Lower lobe of right lung (tissue), 2 donors: ENCODE results near the gene BIN1. TPM values are rescaled to one million over a fixed set of nuclear protein-coding genes. Genes with fewer than 3 reads are reported as not detected.

Experiments
- ATAC-seq, 2 donors: fragments of 200-7000 bp; cut with Tn5 transposase; one replicate each; pipeline ENCODE4 v1.9.1; 2020 to 2022; ENCODE audit warnings: mild to moderate bottlenecking in 2 of 2, moderate library complexity in 2 of 2
- DNase-seq: peaks from one replicate; pipeline ENCODE4 v3.0.0-alpha.2; 2020
- H3K27ac ChIP-seq: fragments of 200-600 bp; one replicate; pipeline ENCODE4 v1.8.0; 2022
- H3K27me3 ChIP-seq: fragments of 200-600 bp; one replicate; pipeline ENCODE4 v1.8.0; 2022; ENCODE audit warnings: low read depth
- H3K36me3 ChIP-seq: fragments of 200-600 bp; one replicate; pipeline ENCODE4 v1.8.0; 2022; ENCODE audit warnings: mild to moderate bottlenecking
- H3K4me1 ChIP-seq: fragments of 200-600 bp; one replicate; pipeline ENCODE4 v1.8.0; 2022
- H3K4me3 ChIP-seq: fragments of 200-600 bp; one replicate; pipeline ENCODE4 v1.8.0; 2022; ENCODE audit warnings: mild to moderate bottlenecking
- H3K9me3 ChIP-seq: fragments of 200-600 bp; one replicate; pipeline ENCODE4 v1.8.0; 2022
- intact Hi-C: fragments of 100-400 bp; cut with DNase I; formaldehyde crosslinking; loops from one replicate; pipeline ENCODE4 v1.11.0; 2022
- total RNA-seq: library from RNA; stranded (reverse); fragmentation: NEBNext Ultra II Directional; extraction: Animal tissue kit (Norgen Biotek cat#: 25700); gene quantifications from one replicate; pipeline ENCODE4 v1.2.1, GENCODE V29; 2021
- TF ChIP-seq, protein P1 (sequence below): fragments of 200-600 bp; IDR thresholded peaks from one replicate; pipeline ENCODE4 v1.8.0; 2022; ENCODE audit warnings: antibody characterized with exemption, mild to moderate bottlenecking
- donor health status: DM: no; HTN: yes; CAD: no; lungs with severe emphysema.

Gene BIN1
- total RNA-seq, 1 donor from 2014 or later: 33.9 TPM

DNA sequence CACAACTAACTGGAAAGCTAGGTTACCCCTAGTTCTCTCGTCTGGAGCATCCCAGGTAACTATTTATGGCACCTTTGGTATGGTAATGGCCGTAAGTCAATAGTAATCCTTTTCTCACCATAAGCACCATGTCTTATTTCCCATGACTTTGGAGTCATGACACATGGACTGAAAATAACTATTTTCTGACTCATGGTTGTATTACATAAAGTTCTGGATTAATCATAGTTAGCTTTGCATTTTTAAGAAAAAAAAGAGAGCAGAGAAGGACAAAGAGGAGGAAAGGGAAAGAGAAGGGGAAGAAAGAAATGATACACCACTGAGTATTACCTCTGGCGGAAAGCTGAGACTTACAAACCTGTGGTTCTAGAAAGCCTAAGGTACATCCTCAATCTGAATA is 99.3 kb downstream of the BIN1 start:
- intact Hi-C loops: no loop called here
- no peaks in the 10 kb centered on the region for H3K36me3 ChIP-seq
- no peaks in the 10 kb centered on the region for H3K9me3 ChIP-seq
- TF ChIP-seq, protein P1, sequence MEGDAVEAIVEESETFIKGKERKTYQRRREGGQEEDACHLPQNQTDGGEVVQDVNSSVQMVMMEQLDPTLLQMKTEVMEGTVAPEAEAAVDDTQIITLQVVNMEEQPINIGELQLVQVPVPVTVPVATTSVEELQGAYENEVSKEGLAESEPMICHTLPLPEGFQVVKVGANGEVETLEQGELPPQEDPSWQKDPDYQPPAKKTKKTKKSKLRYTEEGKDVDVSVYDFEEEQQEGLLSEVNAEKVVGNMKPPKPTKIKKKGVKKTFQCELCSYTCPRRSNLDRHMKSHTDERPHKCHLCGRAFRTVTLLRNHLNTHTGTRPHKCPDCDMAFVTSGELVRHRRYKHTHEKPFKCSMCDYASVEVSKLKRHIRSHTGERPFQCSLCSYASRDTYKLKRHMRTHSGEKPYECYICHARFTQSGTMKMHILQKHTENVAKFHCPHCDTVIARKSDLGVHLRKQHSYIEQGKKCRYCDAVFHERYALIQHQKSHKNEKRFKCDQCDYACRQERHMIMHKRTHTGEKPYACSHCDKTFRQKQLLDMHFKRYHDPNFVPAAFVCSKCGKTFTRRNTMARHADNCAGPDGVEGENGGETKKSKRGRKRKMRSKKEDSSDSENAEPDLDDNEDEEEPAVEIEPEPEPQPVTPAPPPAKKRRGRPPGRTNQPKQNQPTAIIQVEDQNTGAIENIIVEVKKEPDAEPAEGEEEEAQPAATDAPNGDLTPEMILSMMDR: no peak
- no peaks in the 10 kb centered on the region for H3K4me1 ChIP-seq
- ATAC-seq (no peak), DNase-seq (no peak)
- no peaks in the 10 kb centered on the region for H3K27me3 ChIP-seq
- H3K27ac ChIP-seq: no peak overlapping the region
- no peak overlapping the region for H3K4me3 ChIP-seq

- intact Hi-C loops: no loop called here
- no peak for ATAC-seq
These were observed 100.0 kb downstream of the BIN1 start for GRCh38 chr2:127006962-127007361.

GRCh38 chr2:127004893-127005600 is 101.9 kb downstream of the BIN1 start:
- TF ChIP-seq, protein P1: no peak
- H3K27me3 ChIP-seq: no peaks in the 10 kb centered on the region
- ATAC-seq (no peak), DNase-seq (no peak)
- no peak overlapping the region for H3K27ac ChIP-seq
- no peaks in the 10 kb centered on the region for H3K36me3 ChIP-seq
- H3K4me1 ChIP-seq: no peaks in the 10 kb centered on the region
- intact Hi-C loops: no loop called here
- H3K9me3 ChIP-seq: no peaks in the 10 kb centered on the region
- no peak overlapping the region for H3K4me3 ChIP-seq

More at GRCh38 chr2:127006962-127007361, 100.0 kb downstream of the BIN1 start:
- Histone ChIP-seq H3K27me3 (no peaks in the 10 kb centered on the region), H3K4me3 (no peak overlapping the region), H3K9me3 (no peaks in the 10 kb centered on the region), H3K27ac (no peak overlapping the region), H3K4me1 (no peaks in the 10 kb centered on the region), H3K36me3 (no peaks in the 10 kb centered on the region)
- no peak for DNase-seq
- TF ChIP-seq, protein P1: no peak

DNA sequence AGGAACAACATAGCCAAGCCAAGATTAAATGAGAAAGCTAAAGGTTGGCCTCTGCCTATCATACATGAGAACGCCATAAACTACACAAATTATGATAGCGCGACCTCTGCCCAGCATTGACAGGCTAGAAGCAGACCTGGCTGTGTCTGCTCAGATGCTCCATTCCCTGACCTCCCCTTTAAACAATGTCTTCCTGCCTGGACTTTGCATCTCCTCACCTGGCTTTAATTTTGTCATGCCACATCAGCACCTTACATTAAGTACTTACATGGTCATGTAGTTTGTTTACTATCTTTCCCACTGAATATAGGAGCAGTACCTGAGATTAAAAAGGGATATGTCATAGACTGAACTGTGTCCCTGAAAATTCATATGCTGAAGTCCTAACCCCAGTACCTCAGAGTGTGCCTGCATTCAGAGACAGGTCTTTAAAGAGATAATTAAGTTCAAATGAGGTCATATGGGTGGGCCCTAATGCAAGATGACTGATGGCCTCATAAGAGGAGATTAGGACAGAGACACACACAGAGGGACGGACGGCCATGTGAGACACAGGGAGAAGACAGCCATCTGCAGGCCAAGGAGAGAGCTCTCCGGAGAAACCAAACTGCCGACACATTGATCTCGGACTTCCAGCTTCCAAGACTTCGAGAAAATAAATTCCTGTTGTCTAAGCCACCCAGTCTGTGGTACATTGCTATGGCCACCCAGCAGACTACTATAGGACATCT is 103.7 kb downstream of the BIN1 start:
- intact Hi-C loops: no loop called here
- H3K4me3 ChIP-seq: no peak overlapping the region
- ATAC-seq: no peak
- no peak overlapping the region for H3K27ac ChIP-seq
- H3K9me3 ChIP-seq: no peaks in the 10 kb centered on the region
- no peaks in the 10 kb centered on the region for H3K27me3 ChIP-seq
- no peaks in the 10 kb centered on the region for H3K4me1 ChIP-seq
- TF ChIP-seq, protein P1: no peak
- H3K36me3 ChIP-seq: no peaks in the 10 kb centered on the region
- DNase-seq: no peak

DNA sequence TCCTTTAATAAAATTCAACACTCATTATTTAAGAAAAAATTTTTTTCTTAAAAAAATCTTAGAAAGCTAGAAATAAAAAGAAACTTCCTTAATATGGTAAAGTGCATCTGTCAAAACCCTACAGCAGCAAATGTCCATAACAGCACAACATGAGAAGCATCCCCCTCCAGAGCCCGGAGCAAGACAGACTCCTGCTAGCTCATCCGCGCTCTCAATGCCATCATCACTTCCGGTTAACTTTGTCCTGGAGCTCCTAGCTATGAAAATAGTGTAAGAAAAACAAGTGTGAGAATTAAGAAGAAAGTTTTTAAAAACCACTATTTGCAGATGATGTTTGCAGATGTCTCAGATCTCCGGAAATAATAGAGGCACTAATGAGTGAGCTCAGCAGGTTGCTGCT is 105.2 kb downstream of the BIN1 start:
- ATAC-seq (no peak), DNase-seq (no peak)
- no peak overlapping the region for H3K27ac ChIP-seq
- no peaks in the 10 kb centered on the region for H3K27me3 ChIP-seq
- no peaks in the 10 kb centered on the region for H3K4me1 ChIP-seq
- no peaks in the 10 kb centered on the region for H3K36me3 ChIP-seq
- H3K4me3 ChIP-seq: no peak overlapping the region
- intact Hi-C loops: no loop called here
- TF ChIP-seq, protein P1: no peak
- H3K9me3 ChIP-seq: no peaks in the 10 kb centered on the region
